A673 (cell line): Measurements from ENCODE around the gene DPYSL4.

Experiments
- EZH2 ChIP-seq: fragments of 200-600 bp; sonication (generic); IDR thresholded peaks from 2 replicates; pipeline ENCODE4 v1.6.1; 2017; ENCODE audit warnings: borderline replicate concordance, low read depth, mild to moderate bottlenecking, mixed read lengths, antibody characterized with exemption, low read length; ENCODE audit not compliant: poor library complexity, severe bottlenecking
- TF ChIP-seq, protein P1 (sequence below): fragments of 300-800, 200-600 bp; sonication (generic); conservative IDR thresholded peaks from 2 replicates; pipeline ENCODE4 v1.5.1; 2017; ENCODE audit warnings: low read depth, mild to moderate bottlenecking, antibody characterized with exemption, low read length, moderate library complexity, mixed read lengths

GRCh38 chr10:132208462-132209050 lies 21.8 kb downstream of the DPYSL4 start:
- TF ChIP-seq EZH2 = no peak
- TF ChIP-seq, protein P1, sequence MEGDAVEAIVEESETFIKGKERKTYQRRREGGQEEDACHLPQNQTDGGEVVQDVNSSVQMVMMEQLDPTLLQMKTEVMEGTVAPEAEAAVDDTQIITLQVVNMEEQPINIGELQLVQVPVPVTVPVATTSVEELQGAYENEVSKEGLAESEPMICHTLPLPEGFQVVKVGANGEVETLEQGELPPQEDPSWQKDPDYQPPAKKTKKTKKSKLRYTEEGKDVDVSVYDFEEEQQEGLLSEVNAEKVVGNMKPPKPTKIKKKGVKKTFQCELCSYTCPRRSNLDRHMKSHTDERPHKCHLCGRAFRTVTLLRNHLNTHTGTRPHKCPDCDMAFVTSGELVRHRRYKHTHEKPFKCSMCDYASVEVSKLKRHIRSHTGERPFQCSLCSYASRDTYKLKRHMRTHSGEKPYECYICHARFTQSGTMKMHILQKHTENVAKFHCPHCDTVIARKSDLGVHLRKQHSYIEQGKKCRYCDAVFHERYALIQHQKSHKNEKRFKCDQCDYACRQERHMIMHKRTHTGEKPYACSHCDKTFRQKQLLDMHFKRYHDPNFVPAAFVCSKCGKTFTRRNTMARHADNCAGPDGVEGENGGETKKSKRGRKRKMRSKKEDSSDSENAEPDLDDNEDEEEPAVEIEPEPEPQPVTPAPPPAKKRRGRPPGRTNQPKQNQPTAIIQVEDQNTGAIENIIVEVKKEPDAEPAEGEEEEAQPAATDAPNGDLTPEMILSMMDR = no peak
